ENCODE results near the gene PILRB.
"Not testable (repeated sequence)": the region's sequence is repeated elsewhere in the genome, so short reads cannot be mapped to it uniquely, and the experiment has no call there.

The PILRB gene

GRCh38 chr7:100358027-100358856 is at the start of gene PILRB:
Gene PILRB (plus strand): TSS chr7:100358117. CDS start chr7:100358303, 186 bp downstream.
- no peak for DNase-seq (ENCODE audit: low read depth, low spot score)

GRCh38 chr7:100318329-100318728 is 39.6 kb upstream of the PILRB start:
- DNase-seq (ENCODE audit: low read depth, low spot score): not testable (repeated sequence)

GRCh38 chr7:100321648-100322047 is 36.3 kb upstream of the PILRB start:
- DNase-seq (ENCODE audit: low read depth, low spot score): not testable (repeated sequence)

GRCh38 chr7:100324194-100324593 is 33.7 kb upstream of the PILRB start:
- not testable (repeated sequence) for DNase-seq (ENCODE audit: low read depth, low spot score)

- not testable (repeated sequence) for DNase-seq (ENCODE audit: low read depth, low spot score)
Observed at GRCh38 chr7:100325671-100326070, 32.2 kb upstream of the PILRB start.

GRCh38 chr7:100326914-100327313 is 31.0 kb upstream of the PILRB start:
- DNase-seq (ENCODE audit: low read depth, low spot score): not testable (repeated sequence)

GRCh38 chr7:100335566-100336466 is 22.1 kb upstream of the PILRB start:
- peak; percentile 77 for DNase-seq (ENCODE audit: low read depth, low spot score)

- not testable (repeated sequence) for DNase-seq (ENCODE audit: low read depth, low spot score)
Observed at GRCh38 chr7:100338083-100338696, 19.7 kb upstream of the PILRB start.

GRCh38 chr7:100341286-100341685 is 16.6 kb upstream of the PILRB start:
- not testable (repeated sequence) for DNase-seq (ENCODE audit: low read depth, low spot score)

- DNase-seq (ENCODE audit: low read depth, low spot score): no peak
Observed at GRCh38 chr7:100342765-100343164, 15.2 kb upstream of the PILRB start.

GRCh38 chr7:100344124-100344559 is 13.8 kb upstream of the PILRB start:
- DNase-seq (ENCODE audit: low read depth, low spot score): not testable (repeated sequence)

- DNase-seq (ENCODE audit: low read depth, low spot score): peak; percentile 81
Observed at GRCh38 chr7:100344560-100345287, 13.2 kb upstream of the PILRB start.

- DNase-seq (ENCODE audit: low read depth, low spot score): peak; percentile 54
Observed at GRCh38 chr7:100345288-100345672, 12.6 kb upstream of the PILRB start.

- no peak for DNase-seq (ENCODE audit: low read depth, low spot score)
Observed at GRCh38 chr7:100346921-100347320, 11.0 kb upstream of the PILRB start.

GRCh38 chr7:100348805-100349204 is 9.1 kb upstream of the PILRB start:
- DNase-seq (ENCODE audit: low read depth, low spot score): no peak

GRCh38 chr7:100349757-100350156 is 8.2 kb upstream of the PILRB start:
- no peak for DNase-seq (ENCODE audit: low read depth, low spot score)

GRCh38 chr7:100351657-100352058 is 6.3 kb upstream of the PILRB start:
- no peak for DNase-seq (ENCODE audit: low read depth, low spot score)

GRCh38 chr7:100352230-100352781 is 5.6 kb upstream of the PILRB start:
- not testable (repeated sequence) for DNase-seq (ENCODE audit: low read depth, low spot score)

GRCh38 chr7:100352984-100353684 is 4.8 kb upstream of the PILRB start:
- no peak for DNase-seq (ENCODE audit: low read depth, low spot score)

GRCh38 chr7:100353685-100354330 is 4.1 kb upstream of the PILRB start:
- no peak for DNase-seq (ENCODE audit: low read depth, low spot score)
